WTC11 (cell line): Measurements from ENCODE around the gene GRK4. TPM values are rescaled to one million over a fixed set of nuclear protein-coding genes. Genes with fewer than 3 reads are reported as not detected.

Source experiments
- ATAC-seq: fragments of 200-7000 bp; cut with Tn5 transposase; 2 replicates; pipeline ENCODE4 v1.10.0; 2021; ENCODE audit warnings: mild to moderate bottlenecking, moderate library complexity
- CTCF ChIA-PET: fragments of 300-600 bp; sonication (Branson Sonifier 250); formaldehyde crosslinking; loops from one replicate; lab custom pipeline; 2021; ENCODE audit warnings: antibody characterized with exemption; lab: Charles Lee
- POLR2A ChIA-PET: fragments of 350-600 bp; sonication (Branson Sonifier 250); formaldehyde crosslinking; loops from one replicate; lab custom pipeline; 2021; ENCODE audit warnings: antibody characterized with exemption; lab: Charles Lee
- DNase-seq: peaks from one replicate; pipeline ENCODE4 v3.0.0; 2021; ENCODE audit warnings: low spot score
- H3K27ac Mint-ChIP-seq: 2 replicates; pipeline ENCODE4 v1.8.0; 2021; ENCODE audit warnings: mixed read lengths
- H3K27me3 Mint-ChIP-seq: 2 replicates; pipeline ENCODE4 v1.8.0; 2021; ENCODE audit warnings: low read depth, mild to moderate bottlenecking, moderate library complexity, mixed read lengths
- H3K36me3 Mint-ChIP-seq: 2 replicates; pipeline ENCODE4 v1.8.0; 2021; ENCODE audit warnings: mixed read lengths
- H3K4me1 Mint-ChIP-seq: 2 replicates; pipeline ENCODE4 v1.8.0; 2022; ENCODE audit warnings: mixed read lengths
- H3K4me3 Mint-ChIP-seq: 2 replicates; pipeline ENCODE4 v1.8.0; 2021; ENCODE audit warnings: mild to moderate bottlenecking, moderate library complexity, mixed read lengths
- H3K9me3 Mint-ChIP-seq: 2 replicates; pipeline ENCODE4 v1.8.0; 2021; ENCODE audit warnings: mixed read lengths
- AR ChIP-seq: fragments of 250-450 bp; sonication (Bioruptor Pico); IDR thresholded peaks from 2 replicates; pipeline ENCODE4 v1.9.0; 2021; ENCODE audit warnings: mild to moderate bottlenecking
- ATF2 ChIP-seq: sonication (generic); formaldehyde crosslinking; IDR thresholded peaks from 2 replicates; pipeline ENCODE4 v1.8.1; 2022; ENCODE audit warnings: low read depth, missing genetic modification reagents, borderline replicate concordance
- CDX4 ChIP-seq: fragments of 250-450 bp; sonication (Bioruptor Pico); IDR thresholded peaks from 2 replicates; pipeline ENCODE4 v1.9.0; 2021; ENCODE audit warnings: moderate library complexity, mild to moderate bottlenecking, inconsistent platforms, borderline replicate concordance
- CREB1 ChIP-seq: sonication (generic); formaldehyde crosslinking; IDR thresholded peaks from 2 replicates; pipeline ENCODE4 v1.8.0; 2023; ENCODE audit warnings: mild to moderate bottlenecking, missing genetic modification reagents
- E2F5 ChIP-seq: sonication (generic); formaldehyde crosslinking; IDR thresholded peaks from 2 replicates; pipeline ENCODE4 v1.8.1; 2022; ENCODE audit warnings: mild to moderate bottlenecking, moderate library complexity, missing genetic modification reagents
- ESRRA ChIP-seq: sonication (generic); formaldehyde crosslinking; IDR thresholded peaks from 2 replicates; pipeline ENCODE4 v1.8.1; 2022; ENCODE audit warnings: mild to moderate bottlenecking, missing genetic modification reagents, borderline replicate concordance
- KAT7 ChIP-seq: sonication (generic); formaldehyde crosslinking; IDR thresholded peaks from 2 replicates; pipeline ENCODE4 v1.8.1; 2023; ENCODE audit warnings: missing genetic modification reagents, mild to moderate bottlenecking, borderline replicate concordance
- NFATC4 ChIP-seq: fragments of 250-450 bp; sonication (Bioruptor Pico); IDR thresholded peaks from 2 replicates; pipeline ENCODE4 v1.9.0; 2021; ENCODE audit warnings: mild to moderate bottlenecking
- NR3C1 ChIP-seq: sonication (generic); formaldehyde crosslinking; conservative IDR thresholded peaks from 2 replicates; pipeline ENCODE4 v1.8.1; 2023; ENCODE audit warnings: low read depth, mild to moderate bottlenecking, missing genetic modification reagents
- SP1 ChIP-seq: sonication (generic); formaldehyde crosslinking; conservative IDR thresholded peaks from 2 replicates; pipeline ENCODE4 v1.8.1; 2022; ENCODE audit warnings: missing genetic modification reagents
- TEAD4 ChIP-seq: sonication (generic); formaldehyde crosslinking; IDR thresholded peaks from 2 replicates; pipeline ENCODE4 v1.8.0; 2022; ENCODE audit warnings: mild to moderate bottlenecking, missing genetic modification reagents
- USF1 ChIP-seq: sonication (generic); formaldehyde crosslinking; IDR thresholded peaks from 2 replicates; pipeline ENCODE4 v1.8.0; 2022; ENCODE audit warnings: mild to moderate bottlenecking, missing genetic modification reagents
- USF2 ChIP-seq: sonication (generic); formaldehyde crosslinking; IDR thresholded peaks from 2 replicates; pipeline ENCODE4 v1.8.1; 2023; ENCODE audit warnings: mild to moderate bottlenecking, missing genetic modification reagents, moderate library complexity
- ZNF281 ChIP-seq: sonication (generic); formaldehyde crosslinking; IDR thresholded peaks from 2 replicates; pipeline ENCODE4 v1.8.0; 2023; ENCODE audit warnings: mild to moderate bottlenecking, missing genetic modification reagents
- ZNF396 ChIP-seq: fragments of 250-450 bp; sonication (Bioruptor Pico); IDR thresholded peaks from 2 replicates; pipeline ENCODE4 v1.8.0; 2021; ENCODE audit warnings: mild to moderate bottlenecking, moderate library complexity, borderline replicate concordance
- ZNF416 ChIP-seq: fragments of 250-450 bp; sonication (Bioruptor Pico); IDR thresholded peaks from 2 replicates; pipeline ENCODE4 v1.9.0; 2021; ENCODE audit warnings: mild to moderate bottlenecking, inconsistent platforms
- ZNF423 ChIP-seq: fragments of 250-450 bp; sonication (Bioruptor Pico); IDR thresholded peaks from 2 replicates; pipeline ENCODE4 v2.1.2; 2022; ENCODE audit warnings: mild to moderate bottlenecking, moderate library complexity
- ZSCAN18 ChIP-seq: fragments of 250-450 bp; sonication (Bioruptor Pico); IDR thresholded peaks from 2 replicates; pipeline ENCODE4 v2.1.2; 2022; ENCODE audit warnings: mild to moderate bottlenecking, moderate library complexity
- total RNA-seq: library from RNA; stranded (reverse); gene quantifications from 3 replicates; pipeline ENCODE4 v1.2.3, GENCODE V29; 2021

The GRK4 gene
- total RNA-seq, 1 experiment from 2014 or later = 1.4 TPM

- TF ChIP-seq AR (CRISPR knock-in tag) (no peak), NR3C1 (no peak), NFATC4 (CRISPR knock-in tag) (no peak), SP1 (no peak), USF2 (CRISPR knock-in tag) (no peak), CDX4 (CRISPR knock-in tag) (no peak), USF1 (CRISPR knock-in tag) (no peak), ZNF416 (CRISPR knock-in tag) (no peak)
These were observed 99.1 kb downstream of the GRK4 start (continued) for GRCh38 chr4:3062471-3062870.

GRCh38 chr4:3065551-3065950 is 102.2 kb downstream of the GRK4 start:
- TF ChIP-seq ESRRA (CRISPR knock-in tag) = no peak
- no peak for TF ChIP-seq TEAD4 (CRISPR knock-in tag)
- no peak for TF ChIP-seq ZNF416 (CRISPR knock-in tag)
- no peak for TF ChIP-seq KAT7
- no peak for TF ChIP-seq NFATC4 (CRISPR knock-in tag)
- no peak for TF ChIP-seq ZNF396 (CRISPR knock-in tag)
- TF ChIP-seq ZSCAN18 (CRISPR knock-in tag) = no peak
- TF ChIP-seq ZNF423 (CRISPR knock-in tag) = no peak
- no peak for TF ChIP-seq ATF2 (CRISPR knock-in tag)
- no peak for TF ChIP-seq USF1 (CRISPR knock-in tag)
- no peak for TF ChIP-seq ZNF281
- no peak for TF ChIP-seq E2F5 (CRISPR knock-in tag)
- no peak for TF ChIP-seq CREB1 (CRISPR knock-in tag)
- Mint-ChIP-seq H3K4me1 (peaks cover 4% of the 10 kb centered on the region; the same call in 1 of the 2 replicates), H3K4me3 (no peak overlapping the region), H3K9me3 (peaks cover 13% of the 10 kb centered on the region), H3K27me3 (peaks cover 12% of the 10 kb centered on the region), H3K27ac (no peak overlapping the region), H3K36me3 (no peaks in the 10 kb centered on the region)
- no peak for DNase-seq
- ChIA-PET CTCF (no interaction called here), POLR2A (no interaction called here)
- ATAC-seq = no peak
